ENCODE results near the gene GNG12. TPM values are rescaled to one million over a fixed set of nuclear protein-coding genes. Genes with fewer than 3 reads are reported as not detected.

Gene GNG12
- polyA plus RNA-seq, 3 donors, result 0.03 TPM; not detected in 2

DNA sequence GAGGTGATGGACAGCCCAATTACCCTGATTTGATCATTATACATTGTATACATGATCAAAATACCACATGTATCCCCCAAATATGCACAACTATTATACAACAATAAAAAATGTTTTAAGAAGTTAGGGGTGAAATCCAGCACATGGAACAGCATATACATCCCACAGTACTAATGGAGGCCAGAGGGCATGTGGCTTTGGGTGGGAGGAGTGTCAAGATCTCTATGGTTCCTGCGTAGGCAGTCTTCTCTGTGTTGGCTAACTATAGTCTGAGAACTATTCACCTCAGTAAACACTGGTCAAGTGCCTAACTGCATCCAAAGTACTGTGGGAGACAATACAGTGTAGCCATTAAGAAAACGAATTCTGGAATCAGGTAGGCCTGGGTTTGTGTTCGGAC is 74.2 kb downstream of the GNG12 start:
- no peak overlapping the region for H2AFZ ChIP-seq (ENCODE audit: insufficient read depth, low read depth, low read length, poor library complexity, severe bottlenecking)
- no peak overlapping the region for H3K9ac ChIP-seq (ENCODE audit: insufficient read depth, low read length, poor library complexity, severe bottlenecking)
- Mint-ChIP-seq H3K4me1 (peaks cover 9% of the 10 kb centered on the region), H3K27me3 (ENCODE audit: low read depth in 3 of 3) (peaks cover 2 to 7% (median 6%) of the 10 kb centered on the region in 3 donors), H3K27ac (no peak overlapping the region), H3K9me3 (peaks cover 0 to 3% (median 0%) of the 10 kb centered on the region in 7 donors), H3K4me3 (no peak overlapping the region), H3K36me3 (no peaks in the 10 kb centered on the region)
- H3K4me3 ChIP-seq (replicated peaks in 1 of 3; ENCODE audit: low read depth in 2 of 3, low read length in 3 of 3), result no peak overlapping the region
- H3K36me3 ChIP-seq (replicated peaks in 1 of 2; ENCODE audit: control insufficient read depth in 1 of 2, insufficient read depth in 2 of 2, low read length in 2 of 2), result no peaks in the 10 kb centered on the region
- H3K79me2 ChIP-seq (ENCODE audit: insufficient read depth, low read length), result no peaks in the 10 kb centered on the region
- H3K4me1 ChIP-seq (ENCODE audit: control insufficient read depth in 1 of 2, insufficient read depth in 2 of 2, low read length in 2 of 2), result peaks cover 0 to 5% of the 10 kb centered on the region in 2 donors
- intact Hi-C loops (cut with micrococcal nuclease), result no loop called here
- no peak overlapping the region for H3K27ac ChIP-seq (ENCODE audit: low read depth in 1 of 2, low read length in 2 of 2)
- TF ChIP-seq, protein P1, sequence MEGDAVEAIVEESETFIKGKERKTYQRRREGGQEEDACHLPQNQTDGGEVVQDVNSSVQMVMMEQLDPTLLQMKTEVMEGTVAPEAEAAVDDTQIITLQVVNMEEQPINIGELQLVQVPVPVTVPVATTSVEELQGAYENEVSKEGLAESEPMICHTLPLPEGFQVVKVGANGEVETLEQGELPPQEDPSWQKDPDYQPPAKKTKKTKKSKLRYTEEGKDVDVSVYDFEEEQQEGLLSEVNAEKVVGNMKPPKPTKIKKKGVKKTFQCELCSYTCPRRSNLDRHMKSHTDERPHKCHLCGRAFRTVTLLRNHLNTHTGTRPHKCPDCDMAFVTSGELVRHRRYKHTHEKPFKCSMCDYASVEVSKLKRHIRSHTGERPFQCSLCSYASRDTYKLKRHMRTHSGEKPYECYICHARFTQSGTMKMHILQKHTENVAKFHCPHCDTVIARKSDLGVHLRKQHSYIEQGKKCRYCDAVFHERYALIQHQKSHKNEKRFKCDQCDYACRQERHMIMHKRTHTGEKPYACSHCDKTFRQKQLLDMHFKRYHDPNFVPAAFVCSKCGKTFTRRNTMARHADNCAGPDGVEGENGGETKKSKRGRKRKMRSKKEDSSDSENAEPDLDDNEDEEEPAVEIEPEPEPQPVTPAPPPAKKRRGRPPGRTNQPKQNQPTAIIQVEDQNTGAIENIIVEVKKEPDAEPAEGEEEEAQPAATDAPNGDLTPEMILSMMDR (IDR thresholded peaks at IDR 0.05), result no peak
- 100% methylated on average over 1 of the region's 3 CpGs for WGBS (ENCODE audit: insufficient coverage)
- H3K9me3 ChIP-seq (replicated peaks in 1 of 2; ENCODE audit: control insufficient read depth in 1 of 2, insufficient read depth in 1 of 2, low read length in 2 of 2), result no peaks in the 10 kb centered on the region
- DNase-seq, result no peak
- H3K4me2 ChIP-seq (replicated peaks; ENCODE audit: extremely low read depth, low read length, poor library complexity, severe bottlenecking), result no peak overlapping the region
- H3K27me3 ChIP-seq (ENCODE audit: control insufficient read depth in 2 of 2, insufficient read depth in 2 of 2, low read length in 2 of 2), result peaks cover 2% of the 10 kb centered on the region in 2 donors
- H4K20me1 ChIP-seq (ENCODE audit: insufficient read depth, low read length), result no peaks in the 10 kb centered on the region

DNA sequence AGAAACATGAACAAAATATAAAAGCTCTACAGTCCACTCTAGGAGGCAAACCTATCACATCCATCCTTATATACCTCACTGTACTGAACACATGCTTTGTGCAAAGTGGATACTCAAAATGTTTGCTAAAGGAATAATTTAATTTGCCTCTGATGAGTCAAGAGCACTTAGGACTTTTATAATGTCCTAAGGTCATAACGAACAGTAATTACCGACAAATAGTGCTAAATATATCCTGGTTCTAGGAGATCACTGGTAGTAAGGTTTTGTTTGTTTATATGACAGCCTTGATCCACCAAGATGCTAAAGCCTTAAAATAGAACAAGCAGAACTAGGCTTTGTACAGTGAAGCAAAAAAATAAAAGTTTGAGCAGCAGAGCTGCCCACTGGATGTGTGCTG is 77.6 kb downstream of the GNG12 start:
- TF ChIP-seq, protein P1 (IDR thresholded peaks at IDR 0.05), result no peak
- Mint-ChIP-seq H3K27me3 (ENCODE audit: low read depth in 3 of 3) (peaks cover 0 to 4% (median 0%) of the 10 kb centered on the region in 3 donors), H3K4me3 (no peak overlapping the region), H3K27ac (no peak overlapping the region), H3K9me3 (peaks cover 0 to 3% (median 0%) of the 10 kb centered on the region in 7 donors), H3K4me1 (peaks cover 12% of the 10 kb centered on the region), H3K36me3 (no peaks in the 10 kb centered on the region)
- no peaks in the 10 kb centered on the region for H3K9me3 ChIP-seq (replicated peaks in 1 of 2; ENCODE audit: control insufficient read depth in 1 of 2, insufficient read depth in 1 of 2, low read length in 2 of 2)
- H3K79me2 ChIP-seq (ENCODE audit: insufficient read depth, low read length), result no peaks in the 10 kb centered on the region
- H4K20me1 ChIP-seq (ENCODE audit: insufficient read depth, low read length), result no peaks in the 10 kb centered on the region
- H3K9ac ChIP-seq (ENCODE audit: insufficient read depth, low read length, poor library complexity, severe bottlenecking), result no peak overlapping the region
- DNase-seq, result no peak
- H3K4me2 ChIP-seq (replicated peaks; ENCODE audit: extremely low read depth, low read length, poor library complexity, severe bottlenecking), result no peak overlapping the region
- H3K27me3 ChIP-seq (ENCODE audit: control insufficient read depth in 2 of 2, insufficient read depth in 2 of 2, low read length in 2 of 2), result no peaks in the 10 kb centered on the region
- peaks cover 0 to 6% of the 10 kb centered on the region in 2 donors for H3K4me1 ChIP-seq (ENCODE audit: control insufficient read depth in 1 of 2, insufficient read depth in 2 of 2, low read length in 2 of 2)
- no peaks in the 10 kb centered on the region for H3K36me3 ChIP-seq (replicated peaks in 1 of 2; ENCODE audit: control insufficient read depth in 1 of 2, insufficient read depth in 2 of 2, low read length in 2 of 2)
- H2AFZ ChIP-seq (ENCODE audit: insufficient read depth, low read depth, low read length, poor library complexity, severe bottlenecking), result no peak overlapping the region
- no CpG with 5 or more reads among the region's 2 CpGs for WGBS (ENCODE audit: insufficient coverage)
- intact Hi-C loops (cut with micrococcal nuclease), result no loop called here
- no peak overlapping the region for H3K27ac ChIP-seq (ENCODE audit: low read depth in 1 of 2, low read length in 2 of 2)
- no peak overlapping the region for H3K4me3 ChIP-seq (replicated peaks in 1 of 3; ENCODE audit: low read depth in 2 of 3, low read length in 3 of 3)

Measured in CD14-positive monocyte (primary cell).